ENCODE data around the gene FAM3A.

DNA sequence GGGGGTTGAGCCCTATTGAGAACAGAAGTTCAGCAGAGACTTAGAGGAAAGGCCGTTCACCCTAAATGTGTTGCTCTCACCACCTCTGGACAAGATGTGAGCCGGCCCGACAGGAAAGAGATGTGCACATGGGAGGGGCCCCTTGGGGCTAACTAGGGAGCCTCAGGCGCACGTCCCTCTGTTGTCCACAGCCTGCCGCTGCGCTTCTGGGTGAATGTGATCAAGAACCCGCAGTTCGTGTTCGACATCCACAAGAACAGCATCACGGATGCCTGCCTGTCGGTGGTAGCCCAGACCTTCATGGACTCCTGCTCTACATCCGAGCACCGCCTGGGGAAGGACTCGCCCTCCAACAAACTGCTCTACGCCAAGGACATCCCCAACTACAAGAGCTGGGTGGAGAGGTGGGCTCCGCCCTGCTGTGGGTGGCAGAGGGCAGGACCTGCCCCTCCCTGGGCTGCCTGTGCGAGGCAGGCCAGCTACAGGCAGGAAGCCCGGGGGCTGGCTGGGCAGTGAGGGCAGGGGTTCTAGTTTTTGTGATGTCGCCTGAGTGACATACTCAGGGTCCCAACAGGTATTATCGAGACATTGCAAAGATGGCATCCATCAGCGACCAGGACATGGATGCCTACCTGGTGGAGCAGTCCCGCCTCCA, 45.0 kb downstream of the FAM3A start:
- no peak for TF ChIP-seq RAD21 (IDR thresholded peaks at IDR 0.05; ENCODE audit: low read length)
- TF ChIP-seq, protein P1, sequence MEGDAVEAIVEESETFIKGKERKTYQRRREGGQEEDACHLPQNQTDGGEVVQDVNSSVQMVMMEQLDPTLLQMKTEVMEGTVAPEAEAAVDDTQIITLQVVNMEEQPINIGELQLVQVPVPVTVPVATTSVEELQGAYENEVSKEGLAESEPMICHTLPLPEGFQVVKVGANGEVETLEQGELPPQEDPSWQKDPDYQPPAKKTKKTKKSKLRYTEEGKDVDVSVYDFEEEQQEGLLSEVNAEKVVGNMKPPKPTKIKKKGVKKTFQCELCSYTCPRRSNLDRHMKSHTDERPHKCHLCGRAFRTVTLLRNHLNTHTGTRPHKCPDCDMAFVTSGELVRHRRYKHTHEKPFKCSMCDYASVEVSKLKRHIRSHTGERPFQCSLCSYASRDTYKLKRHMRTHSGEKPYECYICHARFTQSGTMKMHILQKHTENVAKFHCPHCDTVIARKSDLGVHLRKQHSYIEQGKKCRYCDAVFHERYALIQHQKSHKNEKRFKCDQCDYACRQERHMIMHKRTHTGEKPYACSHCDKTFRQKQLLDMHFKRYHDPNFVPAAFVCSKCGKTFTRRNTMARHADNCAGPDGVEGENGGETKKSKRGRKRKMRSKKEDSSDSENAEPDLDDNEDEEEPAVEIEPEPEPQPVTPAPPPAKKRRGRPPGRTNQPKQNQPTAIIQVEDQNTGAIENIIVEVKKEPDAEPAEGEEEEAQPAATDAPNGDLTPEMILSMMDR (conservative IDR thresholded peaks at IDR 0.05; ENCODE audit: low read depth, low read length): no peak
- TF ChIP-seq POLR2A (IDR thresholded peaks at IDR 0.05; ENCODE audit: low read depth, low read length): no peak
- no peak for TF ChIP-seq SMC3 (IDR thresholded peaks at IDR 0.05; ENCODE audit: low read depth, low read length)
- TF ChIP-seq, protein P2, sequence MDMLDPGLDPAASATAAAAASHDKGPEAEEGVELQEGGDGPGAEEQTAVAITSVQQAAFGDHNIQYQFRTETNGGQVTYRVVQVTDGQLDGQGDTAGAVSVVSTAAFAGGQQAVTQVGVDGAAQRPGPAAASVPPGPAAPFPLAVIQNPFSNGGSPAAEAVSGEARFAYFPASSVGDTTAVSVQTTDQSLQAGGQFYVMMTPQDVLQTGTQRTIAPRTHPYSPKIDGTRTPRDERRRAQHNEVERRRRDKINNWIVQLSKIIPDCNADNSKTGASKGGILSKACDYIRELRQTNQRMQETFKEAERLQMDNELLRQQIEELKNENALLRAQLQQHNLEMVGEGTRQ (IDR thresholded peaks at IDR 0.05; ENCODE audit: low read depth, low read length): no peak
- TF ChIP-seq CHD1 (IDR thresholded peaks at IDR 0.05; ENCODE audit: low read depth, low read length): no peak
- TF ChIP-seq, protein P3, sequence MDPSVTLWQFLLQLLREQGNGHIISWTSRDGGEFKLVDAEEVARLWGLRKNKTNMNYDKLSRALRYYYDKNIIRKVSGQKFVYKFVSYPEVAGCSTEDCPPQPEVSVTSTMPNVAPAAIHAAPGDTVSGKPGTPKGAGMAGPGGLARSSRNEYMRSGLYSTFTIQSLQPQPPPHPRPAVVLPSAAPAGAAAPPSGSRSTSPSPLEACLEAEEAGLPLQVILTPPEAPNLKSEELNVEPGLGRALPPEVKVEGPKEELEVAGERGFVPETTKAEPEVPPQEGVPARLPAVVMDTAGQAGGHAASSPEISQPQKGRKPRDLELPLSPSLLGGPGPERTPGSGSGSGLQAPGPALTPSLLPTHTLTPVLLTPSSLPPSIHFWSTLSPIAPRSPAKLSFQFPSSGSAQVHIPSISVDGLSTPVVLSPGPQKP (IDR thresholded peaks at IDR 0.05; ENCODE audit: borderline replicate concordance, low read depth, low read length): no peak
- TF ChIP-seq MXI1 (IDR thresholded peaks at IDR 0.05; ENCODE audit: borderline replicate concordance, low read depth, low read length): no peak
- no peak for TF ChIP-seq MAFK (IDR thresholded peaks at IDR 0.05; ENCODE audit: low read depth, low read length)
- TF ChIP-seq FOS (IDR thresholded peaks at IDR 0.05; ENCODE audit: low read depth, low read length): no peak
- no peak for TF ChIP-seq BHLHE40 (IDR thresholded peaks at IDR 0.05; ENCODE audit: low read depth, low read length)
- no peak for TF ChIP-seq RFX5 (IDR thresholded peaks at IDR 0.05; ENCODE audit: low read depth, low read length)
- TF ChIP-seq MAZ (IDR thresholded peaks at IDR 0.05; ENCODE audit: borderline replicate concordance, low read depth, low read length): no peak
